Vagina (tissue), 2 donors: ENCODE results near the gene TTC34.
"Not testable (repeated sequence)": the region's sequence is repeated elsewhere in the genome, so short reads cannot be mapped to it uniquely, and the experiment has no call there.

Source experiments
- CTCF ChIP-seq, 3 experiments: fragments of 450-650 bp in 2 of 3; fragments of 200-600 bp in 1 of 3; sonication (generic) in 1 of 3; IDR thresholded peaks; one replicate each; pipeline ENCODE4 v1.5.1; 2017 to 2019; ENCODE audit warnings: antibody characterized with exemption in 3 of 3, mild to moderate bottlenecking in 2 of 3, moderate library complexity in 2 of 3
- POLR2A ChIP-seq, 2 donors: fragments of 450-650 bp; IDR thresholded peaks; one replicate each; pipeline ENCODE4 v1.6.1; 2017; ENCODE audit warnings: antibody characterized with exemption in 2 of 2, mild to moderate bottlenecking in 2 of 2, moderate library complexity in 2 of 2
- POLR2AphosphoS5 ChIP-seq, 2 donors: sonication (generic); formaldehyde crosslinking; IDR thresholded peaks; one replicate each; pipeline ENCODE4 v1.9.0; 2017; ENCODE audit warnings: antibody characterized with exemption in 2 of 2, mild to moderate bottlenecking in 2 of 2, low read depth in 1 of 2; ENCODE audit not compliant: insufficient read depth in 1 of 2

GRCh38 chr1:2653741-2654442, 147.6 kb downstream of the TTC34 start:
- TF ChIP-seq CTCF (IDR thresholded peaks at IDR 0.05); POLR2AphosphoS5 (IDR thresholded peaks at IDR 0.05; ENCODE audit: insufficient read depth in 1 of 2, low read depth in 1 of 2); POLR2A (IDR thresholded peaks at IDR 0.05): not testable (repeated sequence)
